Choroid plexus epithelial cell (primary cell): Measurements from ENCODE around the gene SF3A2.

ENCODE experiments used
- DNase-seq: peaks from one replicate; pipeline ENCODE4 v3.0.0-alpha.2; 2010; ENCODE audit warnings: low read depth
- H3K4me3 ChIP-seq: 2 replicates; pipeline ENCODE4 v1.5.1; 2011; ENCODE audit warnings: low read depth, mild to moderate bottlenecking, control low read depth, low read length, moderate library complexity
- TF ChIP-seq, protein P1 (sequence below): conservative IDR thresholded peaks from 2 replicates; pipeline ENCODE4 v1.5.1; 2011; ENCODE audit warnings: low read depth, mild to moderate bottlenecking, control low read depth, inconsistent platforms, low read length, moderate library complexity

Gene SF3A2

DNA sequence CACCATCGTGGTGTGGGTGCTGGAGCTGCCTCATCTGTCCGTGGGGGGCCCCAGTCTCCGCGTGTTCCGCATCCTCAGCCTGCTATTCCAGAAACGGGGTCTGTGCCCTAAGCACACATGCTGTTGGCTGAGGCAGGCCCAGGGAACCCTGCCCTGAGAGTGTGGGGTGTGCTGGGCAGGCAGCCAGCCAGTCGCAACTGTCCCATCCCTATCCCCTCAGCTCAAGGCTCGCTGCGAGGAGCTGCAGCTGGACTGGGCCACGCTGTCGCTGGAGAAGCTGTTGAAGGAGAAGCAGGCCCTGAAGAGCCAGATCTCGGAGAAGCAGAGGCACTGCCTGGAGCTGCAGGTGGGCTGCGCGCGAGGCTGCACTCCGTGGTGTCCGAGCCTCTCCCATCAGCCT, 22.4 kb upstream of the SF3A2 start:
- H3K4me3 ChIP-seq = no peak overlapping the region
- DNase-seq = no peak
- TF ChIP-seq, protein P1, sequence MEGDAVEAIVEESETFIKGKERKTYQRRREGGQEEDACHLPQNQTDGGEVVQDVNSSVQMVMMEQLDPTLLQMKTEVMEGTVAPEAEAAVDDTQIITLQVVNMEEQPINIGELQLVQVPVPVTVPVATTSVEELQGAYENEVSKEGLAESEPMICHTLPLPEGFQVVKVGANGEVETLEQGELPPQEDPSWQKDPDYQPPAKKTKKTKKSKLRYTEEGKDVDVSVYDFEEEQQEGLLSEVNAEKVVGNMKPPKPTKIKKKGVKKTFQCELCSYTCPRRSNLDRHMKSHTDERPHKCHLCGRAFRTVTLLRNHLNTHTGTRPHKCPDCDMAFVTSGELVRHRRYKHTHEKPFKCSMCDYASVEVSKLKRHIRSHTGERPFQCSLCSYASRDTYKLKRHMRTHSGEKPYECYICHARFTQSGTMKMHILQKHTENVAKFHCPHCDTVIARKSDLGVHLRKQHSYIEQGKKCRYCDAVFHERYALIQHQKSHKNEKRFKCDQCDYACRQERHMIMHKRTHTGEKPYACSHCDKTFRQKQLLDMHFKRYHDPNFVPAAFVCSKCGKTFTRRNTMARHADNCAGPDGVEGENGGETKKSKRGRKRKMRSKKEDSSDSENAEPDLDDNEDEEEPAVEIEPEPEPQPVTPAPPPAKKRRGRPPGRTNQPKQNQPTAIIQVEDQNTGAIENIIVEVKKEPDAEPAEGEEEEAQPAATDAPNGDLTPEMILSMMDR = no peak

DNA sequence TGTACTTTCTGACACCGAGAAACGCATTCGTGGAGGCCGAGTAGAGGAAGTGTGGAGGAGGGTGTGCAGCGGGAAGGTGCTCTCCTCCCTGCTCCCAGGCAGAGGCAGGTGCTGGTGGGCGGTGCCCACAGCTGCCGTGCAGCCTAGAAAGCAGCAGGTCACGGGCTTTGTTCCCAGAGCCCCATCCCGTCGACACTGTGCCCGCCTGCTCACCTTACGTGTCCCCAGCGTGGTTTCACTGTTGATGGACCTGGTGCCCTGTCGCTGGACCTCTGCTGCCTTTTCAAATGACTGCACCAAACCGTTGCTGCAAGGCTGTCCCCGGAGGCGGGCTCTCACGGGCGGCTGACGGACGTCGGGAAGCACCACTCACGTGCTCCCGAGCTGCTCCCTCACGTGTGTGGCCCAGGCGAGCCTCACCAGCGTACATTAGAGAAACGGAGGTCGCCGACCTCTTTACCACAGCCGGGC, 21.3 kb upstream of the SF3A2 start:
- TF ChIP-seq, protein P1 = no peak
- peak; percentile 35 for DNase-seq
- H3K4me3 ChIP-seq = no peak overlapping the region

DNA sequence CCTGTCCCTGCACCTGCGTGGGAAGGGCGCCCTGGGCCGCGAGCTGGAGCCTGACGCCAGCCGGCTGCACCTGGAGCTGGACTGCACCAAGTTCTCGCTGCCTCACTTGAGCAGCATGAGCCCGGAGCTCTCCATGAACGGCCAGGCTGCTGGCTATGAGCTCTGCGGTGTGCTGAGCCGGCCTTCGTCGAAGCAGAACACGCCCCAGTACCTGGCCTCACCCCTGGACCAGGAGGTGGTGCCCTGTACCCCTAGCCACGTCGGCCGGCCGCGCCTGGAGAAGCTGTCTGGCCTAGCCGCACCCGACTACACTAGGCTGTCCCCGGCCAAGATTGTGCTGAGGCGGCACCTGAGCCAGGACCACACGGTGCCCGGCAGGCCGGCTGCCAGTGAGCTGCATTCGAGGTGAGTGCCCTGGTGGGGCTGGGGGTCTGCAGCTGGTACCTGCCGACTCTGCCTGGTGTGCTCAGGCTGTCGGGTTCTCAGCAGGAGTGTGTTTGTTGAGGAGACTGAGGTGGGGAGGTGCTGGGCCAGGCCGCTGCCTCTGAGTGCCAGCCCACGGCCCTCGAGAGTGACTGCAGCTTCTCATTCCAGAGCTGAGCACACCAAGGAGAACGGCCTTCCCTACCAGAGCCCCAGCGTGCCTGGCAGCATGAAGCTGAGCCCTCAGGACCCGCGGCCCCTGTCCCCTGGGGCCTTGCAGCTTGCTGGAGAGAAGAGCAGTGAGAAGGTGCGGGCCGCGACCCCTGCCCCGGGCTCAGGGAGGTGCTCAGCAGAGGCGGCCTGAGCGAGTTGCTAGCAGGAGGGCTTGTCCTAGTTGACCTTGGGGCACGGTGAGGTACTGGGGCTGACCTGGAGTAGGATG, 20.0 kb upstream of the SF3A2 start:
- no peak for DNase-seq
- no peak overlapping the region for H3K4me3 ChIP-seq
- TF ChIP-seq, protein P1 = no peak

DNA sequence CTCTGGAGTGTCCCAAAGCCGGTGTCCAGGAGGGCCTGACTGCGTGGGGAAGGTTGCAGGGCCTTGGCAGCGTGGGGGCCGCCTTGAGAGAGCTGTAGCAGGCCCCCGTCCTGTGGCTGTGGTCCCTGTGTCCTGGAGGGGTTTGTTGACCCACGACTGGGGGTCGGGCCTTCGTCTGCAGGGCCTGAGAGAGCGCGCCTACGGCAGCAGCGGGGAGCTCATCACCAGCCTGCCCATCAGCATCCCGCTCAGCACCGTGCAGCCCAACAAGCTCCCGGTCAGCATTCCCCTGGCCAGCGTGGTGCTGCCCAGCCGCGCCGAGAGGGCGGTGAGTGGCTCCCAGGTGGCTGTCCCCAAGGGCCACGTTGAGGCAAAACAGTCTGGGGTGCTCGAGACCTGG, 19.0 kb upstream of the SF3A2 start:
- no peak for DNase-seq
- TF ChIP-seq, protein P1 = no peak
- no peak overlapping the region for H3K4me3 ChIP-seq

DNA sequence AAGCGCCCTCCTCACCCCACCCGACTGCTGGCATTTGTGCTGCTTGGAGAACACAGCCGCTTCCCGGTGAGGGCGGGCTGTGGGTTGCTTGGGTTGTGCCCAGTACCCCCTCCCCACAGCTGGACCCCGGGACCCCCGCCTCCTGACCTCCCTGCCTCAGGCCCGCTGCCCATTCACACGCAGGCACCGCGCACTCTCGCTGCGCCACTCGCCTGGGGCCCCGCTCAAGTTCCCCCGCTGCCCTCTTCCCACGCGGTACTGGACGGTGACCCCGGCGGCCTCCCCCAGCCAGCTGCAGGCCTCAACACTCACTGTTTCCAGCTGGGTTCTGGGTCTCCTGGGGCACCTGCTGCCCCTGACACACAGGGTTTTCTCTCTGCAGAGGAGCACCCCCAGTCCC, 16.9 kb upstream of the SF3A2 start:
- TF ChIP-seq, protein P1 = no peak
- no peak overlapping the region for H3K4me3 ChIP-seq

DNA sequence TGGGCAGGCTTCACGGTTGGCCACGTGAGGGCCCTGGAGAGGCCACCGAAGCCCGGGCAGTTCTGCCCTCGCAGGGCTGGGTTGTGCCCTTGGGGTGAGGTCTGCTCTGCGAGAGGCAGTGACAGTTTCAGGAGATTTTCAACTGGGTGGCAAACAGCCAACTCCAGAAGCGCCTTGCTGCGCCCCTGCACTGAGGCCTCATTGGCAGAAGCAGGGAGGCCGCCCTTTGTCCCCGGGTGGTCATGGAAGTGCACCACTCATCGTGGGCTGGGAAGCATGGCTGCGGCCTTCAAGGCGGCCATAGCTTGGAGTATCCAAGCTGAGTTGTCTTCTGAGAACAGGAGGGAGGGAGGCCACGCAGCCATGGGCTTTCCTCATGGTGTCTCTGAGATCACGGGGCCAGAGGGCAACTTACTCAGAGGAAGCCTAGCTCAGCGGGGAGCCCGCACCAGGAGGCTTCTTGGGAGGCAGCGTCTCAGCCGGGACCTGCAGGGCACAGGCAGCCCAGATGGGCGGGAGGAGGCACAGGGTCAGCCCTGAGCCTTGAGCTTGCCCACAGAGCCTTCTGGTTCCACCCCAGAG, 15.3 kb upstream of the SF3A2 start:
- DNase-seq = peak; percentile 90
- no peak overlapping the region for H3K4me3 ChIP-seq
- TF ChIP-seq, protein P1 = peak; percentile 15

More for the DNA sequence above, 16.9 kb upstream of the SF3A2 start:
- no peak for DNase-seq
